ENCODE measurements around the gene HNRNPA2B1.

DNA sequence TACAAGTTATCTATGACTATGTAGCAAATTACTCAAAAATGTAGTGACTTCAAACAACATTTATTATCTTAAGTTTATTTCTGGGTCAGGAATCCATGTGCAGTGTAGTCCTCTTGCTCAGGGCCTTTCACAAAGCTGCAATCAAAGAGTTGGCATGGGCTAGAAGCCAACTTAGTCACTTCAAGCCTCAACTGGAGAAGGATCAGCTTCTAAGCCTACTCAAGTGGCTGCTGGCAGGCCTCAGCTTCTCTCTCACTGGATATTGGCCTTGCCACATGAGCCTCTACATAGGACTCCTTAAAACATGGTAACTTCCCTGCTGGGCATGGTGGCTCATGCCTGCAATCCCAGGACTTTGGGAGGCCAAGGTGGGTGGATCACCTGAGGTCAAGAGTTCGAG is 53.5 kb downstream of the HNRNPA2B1 start:
- no peak for TF ChIP-seq POLR2A (IDR thresholded peaks at IDR 0.05; ENCODE audit: low read depth, low read length)
- TF ChIP-seq, protein P1, sequence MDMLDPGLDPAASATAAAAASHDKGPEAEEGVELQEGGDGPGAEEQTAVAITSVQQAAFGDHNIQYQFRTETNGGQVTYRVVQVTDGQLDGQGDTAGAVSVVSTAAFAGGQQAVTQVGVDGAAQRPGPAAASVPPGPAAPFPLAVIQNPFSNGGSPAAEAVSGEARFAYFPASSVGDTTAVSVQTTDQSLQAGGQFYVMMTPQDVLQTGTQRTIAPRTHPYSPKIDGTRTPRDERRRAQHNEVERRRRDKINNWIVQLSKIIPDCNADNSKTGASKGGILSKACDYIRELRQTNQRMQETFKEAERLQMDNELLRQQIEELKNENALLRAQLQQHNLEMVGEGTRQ (IDR thresholded peaks at IDR 0.05; ENCODE audit: low read depth, low read length): no peak
- TF ChIP-seq, protein P2, sequence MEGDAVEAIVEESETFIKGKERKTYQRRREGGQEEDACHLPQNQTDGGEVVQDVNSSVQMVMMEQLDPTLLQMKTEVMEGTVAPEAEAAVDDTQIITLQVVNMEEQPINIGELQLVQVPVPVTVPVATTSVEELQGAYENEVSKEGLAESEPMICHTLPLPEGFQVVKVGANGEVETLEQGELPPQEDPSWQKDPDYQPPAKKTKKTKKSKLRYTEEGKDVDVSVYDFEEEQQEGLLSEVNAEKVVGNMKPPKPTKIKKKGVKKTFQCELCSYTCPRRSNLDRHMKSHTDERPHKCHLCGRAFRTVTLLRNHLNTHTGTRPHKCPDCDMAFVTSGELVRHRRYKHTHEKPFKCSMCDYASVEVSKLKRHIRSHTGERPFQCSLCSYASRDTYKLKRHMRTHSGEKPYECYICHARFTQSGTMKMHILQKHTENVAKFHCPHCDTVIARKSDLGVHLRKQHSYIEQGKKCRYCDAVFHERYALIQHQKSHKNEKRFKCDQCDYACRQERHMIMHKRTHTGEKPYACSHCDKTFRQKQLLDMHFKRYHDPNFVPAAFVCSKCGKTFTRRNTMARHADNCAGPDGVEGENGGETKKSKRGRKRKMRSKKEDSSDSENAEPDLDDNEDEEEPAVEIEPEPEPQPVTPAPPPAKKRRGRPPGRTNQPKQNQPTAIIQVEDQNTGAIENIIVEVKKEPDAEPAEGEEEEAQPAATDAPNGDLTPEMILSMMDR (conservative IDR thresholded peaks at IDR 0.05; ENCODE audit: low read depth, low read length): no peak
- TF ChIP-seq MAZ (IDR thresholded peaks at IDR 0.05; ENCODE audit: borderline replicate concordance, low read depth, low read length): no peak
- TF ChIP-seq RAD21 (IDR thresholded peaks at IDR 0.05; ENCODE audit: low read length): no peak

All from IMR-90 (cell line).